Kidney capillary endothelial cell (primary cell): Measurements from ENCODE around the gene PDE3A.

Source experiments
- DNase-seq: peaks from one replicate; pipeline ENCODE4 v3.0.0-alpha.2; 2018; ENCODE audit warnings: low spot score

Gene PDE3A

DNA sequence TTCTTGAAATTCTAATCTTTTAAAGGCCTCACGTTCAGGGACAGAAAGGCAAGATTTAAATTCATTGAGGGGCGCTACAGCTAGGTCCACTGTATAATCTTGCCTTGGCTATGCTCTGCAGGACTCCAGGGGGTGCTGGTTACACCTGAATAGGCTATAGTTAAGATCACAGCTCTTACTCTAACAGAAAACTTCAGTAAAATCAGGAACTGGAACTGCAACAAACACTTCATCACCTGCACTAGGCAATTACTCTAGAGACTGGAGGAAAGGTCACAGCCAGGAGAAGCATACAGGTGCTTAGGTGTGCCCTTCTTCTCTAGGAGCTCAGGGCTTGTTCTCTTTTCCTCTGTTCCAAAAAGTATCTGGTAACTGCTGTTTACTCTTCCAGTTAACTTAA, 347.7 kb downstream of the PDE3A start:
- no peak for DNase-seq

GRCh38 chr12:20716985-20717384, 348.6 kb downstream of the PDE3A start:
- no peak for DNase-seq

GRCh38 chr12:20718294-20718693, 350.0 kb downstream of the PDE3A start:
- DNase-seq, result no peak

GRCh38 chr12:20722142-20722541, 353.8 kb downstream of the PDE3A start:
- DNase-seq, result peak; percentile 2

- no peak for DNase-seq
Observed at GRCh38 chr12:20731274-20731673, 362.9 kb downstream of the PDE3A start.
